ENCODE results near the gene JADE2.
"Not testable (repeated sequence)": the region's sequence is repeated elsewhere in the genome, so short reads cannot be mapped to it uniquely, and the experiment has no call there.

The JADE2 gene

GRCh38 chr5:134508521-134509195 is 16.8 kb upstream of the JADE2 start:
- FAIRE-seq = no peak

- no peak for FAIRE-seq
These were observed 16.0 kb upstream of the JADE2 start for GRCh38 chr5:134509308-134510040.

GRCh38 chr5:134510970-134511795 is 14.3 kb upstream of the JADE2 start:
- no peak for FAIRE-seq

- no peak for FAIRE-seq
These were observed 13.4 kb upstream of the JADE2 start for GRCh38 chr5:134511796-134512660.

GRCh38 chr5:134512661-134512999 is 12.8 kb upstream of the JADE2 start:
- no peak for FAIRE-seq

GRCh38 chr5:134515801-134516200 is 9.7 kb upstream of the JADE2 start:
- no peak for FAIRE-seq

GRCh38 chr5:134516984-134517383 is 8.5 kb upstream of the JADE2 start:
- not testable (repeated sequence) for FAIRE-seq

- no peak for FAIRE-seq
These were observed 7.9 kb upstream of the JADE2 start for GRCh38 chr5:134517553-134517952.

GRCh38 chr5:134519989-134520388 is 5.5 kb upstream of the JADE2 start:
- FAIRE-seq = no peak

- no peak for FAIRE-seq
These were observed 3.6 kb upstream of the JADE2 start for GRCh38 chr5:134521841-134522240.

- no peak for FAIRE-seq
These were observed 1.8 kb upstream of the JADE2 start for GRCh38 chr5:134523543-134524271.

- FAIRE-seq = no peak
These were observed 1.1 kb upstream of the JADE2 start for GRCh38 chr5:134524272-134524825.

GRCh38 chr5:134525683-134526482 is 413 bp downstream of the JADE2 start:
- no peak for FAIRE-seq

GRCh38 chr5:134526483-134527155 is 1.1 kb downstream of the JADE2 start:
- FAIRE-seq = no peak

- no peak for FAIRE-seq
These were observed 1.9 kb downstream of the JADE2 start for GRCh38 chr5:134527156-134527960.

- FAIRE-seq = no peak
These were observed 2.5 kb downstream of the JADE2 start for GRCh38 chr5:134527961-134528424.

GRCh38 chr5:134528556-134528955 is 3.1 kb downstream of the JADE2 start:
- no peak for FAIRE-seq

GRCh38 chr5:134529460-134529859 is 4.0 kb downstream of the JADE2 start:
- no peak for FAIRE-seq
